Gastroesophageal sphincter (tissue), 4 donors: Measurements from ENCODE around the gene GNAI2. TPM values are rescaled to one million over a fixed set of nuclear protein-coding genes. Genes with fewer than 3 reads are reported as not detected.

Experiments
- ATAC-seq: fragments of 150-250 bp; one replicate; pipeline ENCODE4 v1.9.1; 2016; ENCODE audit warnings: mild to moderate bottlenecking, moderate library complexity
- H3K27ac ChIP-seq, 4 donors: fragments of 200-600 bp; sonication (generic) in 3 of 4; 1 replicate in 3 of 4; 2 replicates in 1 of 4; pipeline ENCODE4 v1.5.1; 2016 to 2019
- H3K27me3 ChIP-seq: fragments of 200-600 bp; sonication (generic); one replicate; pipeline ENCODE4 v1.5.1; 2019
- H3K36me3 ChIP-seq, 2 donors: fragments of 200-600 bp; sonication (generic); one replicate each; pipeline ENCODE4 v1.5.1; 2019; ENCODE audit warnings: control low read depth in 1 of 2
- H3K4me1 ChIP-seq, 3 donors: fragments of 200-600 bp; sonication (generic); 1 replicate in 2 of 3; 2 replicates in 1 of 3; pipeline ENCODE4 v1.5.1; 2016 to 2019; ENCODE audit warnings: control low read depth in 2 of 3
- H3K4me3 ChIP-seq, 2 donors: fragments of 200-600 bp; sonication (generic); one replicate each; pipeline ENCODE4 v1.5.1; 2019; ENCODE audit warnings: mild to moderate bottlenecking in 1 of 2, moderate library complexity in 1 of 2
- H3K9me3 ChIP-seq, 3 donors: fragments of 200-600 bp; sonication (generic); one replicate each; pipeline ENCODE4 v1.5.1; 2017 to 2019; ENCODE audit warnings: control low read depth in 2 of 3
- EP300 ChIP-seq: sonication (generic); formaldehyde crosslinking; IDR thresholded peaks from one replicate; pipeline ENCODE4 v1.6.1; 2017; ENCODE audit warnings: antibody characterized with exemption, mild to moderate bottlenecking
- POLR2A ChIP-seq, 2 donors: fragments of 450-650 bp; IDR thresholded peaks; one replicate each; pipeline ENCODE4 v1.6.1; 2017; ENCODE audit warnings: antibody characterized with exemption in 2 of 2, mild to moderate bottlenecking in 2 of 2, moderate library complexity in 1 of 2
- POLR2AphosphoS5 ChIP-seq: sonication (generic); formaldehyde crosslinking; IDR thresholded peaks from one replicate; pipeline ENCODE4 v1.6.1; 2017; ENCODE audit warnings: antibody characterized with exemption
- WGBS, 2 donors: methylation state at CpG; one replicate each; pipeline ENCODE4 v1.1.5; 2018; ENCODE audit warnings: low coverage in 1 of 2; 5-methylcytosine and 5-hydroxymethylcytosine counted together
- total RNA-seq, 4 donors: library from RNA; depleted of rRNA; stranded (reverse); fragments of >200 nt; gene quantifications; one replicate each; pipeline ENCODE4 v1.1.0, GENCODE V29; 2016
- TF ChIP-seq, protein P1 (sequence below), 4 experiments: fragments of 200-600 bp in 2 of 4; fragments of 450-650 bp in 2 of 4; sonication (generic) in 1 of 4; IDR thresholded peaks; one replicate each; pipeline ENCODE4 v1.5.1; 2017 to 2019; ENCODE audit warnings: antibody characterized with exemption in 4 of 4, mild to moderate bottlenecking in 2 of 4, moderate library complexity in 2 of 4

GNAI2 gene
- total RNA-seq, 4 donors from 2014 or later, result 172 to 262 (median 222) TPM

- peak; percentile 44 for ATAC-seq
- no peaks in the 10 kb centered on the region for H3K9me3 ChIP-seq
- H3K27me3 ChIP-seq, result no peaks in the 10 kb centered on the region
- peak overlapping the region; percentile 31 to 100 (median 87) for H3K27ac ChIP-seq
- peak overlapping the region in 1 of 2 donors; percentile 47 for H3K4me3 ChIP-seq
- peaks cover 0 to 23% of the 10 kb centered on the region in 2 donors for H3K36me3 ChIP-seq
- TF ChIP-seq EP300, result no peak
- TF ChIP-seq, protein P1, sequence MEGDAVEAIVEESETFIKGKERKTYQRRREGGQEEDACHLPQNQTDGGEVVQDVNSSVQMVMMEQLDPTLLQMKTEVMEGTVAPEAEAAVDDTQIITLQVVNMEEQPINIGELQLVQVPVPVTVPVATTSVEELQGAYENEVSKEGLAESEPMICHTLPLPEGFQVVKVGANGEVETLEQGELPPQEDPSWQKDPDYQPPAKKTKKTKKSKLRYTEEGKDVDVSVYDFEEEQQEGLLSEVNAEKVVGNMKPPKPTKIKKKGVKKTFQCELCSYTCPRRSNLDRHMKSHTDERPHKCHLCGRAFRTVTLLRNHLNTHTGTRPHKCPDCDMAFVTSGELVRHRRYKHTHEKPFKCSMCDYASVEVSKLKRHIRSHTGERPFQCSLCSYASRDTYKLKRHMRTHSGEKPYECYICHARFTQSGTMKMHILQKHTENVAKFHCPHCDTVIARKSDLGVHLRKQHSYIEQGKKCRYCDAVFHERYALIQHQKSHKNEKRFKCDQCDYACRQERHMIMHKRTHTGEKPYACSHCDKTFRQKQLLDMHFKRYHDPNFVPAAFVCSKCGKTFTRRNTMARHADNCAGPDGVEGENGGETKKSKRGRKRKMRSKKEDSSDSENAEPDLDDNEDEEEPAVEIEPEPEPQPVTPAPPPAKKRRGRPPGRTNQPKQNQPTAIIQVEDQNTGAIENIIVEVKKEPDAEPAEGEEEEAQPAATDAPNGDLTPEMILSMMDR (IDR thresholded peaks at IDR 0.05), result peak in 1 of 4 experiments; percentile 7
- H3K4me1 ChIP-seq, result peaks cover 3 to 100% (median 90%) of the 10 kb centered on the region in 3 donors
- WGBS, 2 donors, result 28 to 38% methylated on average over 2 to 3 of the region's 10 CpGs
Measured at GRCh38 chr3:50246517-50246954, 10.5 kb downstream of the GNAI2 start.

DNA sequence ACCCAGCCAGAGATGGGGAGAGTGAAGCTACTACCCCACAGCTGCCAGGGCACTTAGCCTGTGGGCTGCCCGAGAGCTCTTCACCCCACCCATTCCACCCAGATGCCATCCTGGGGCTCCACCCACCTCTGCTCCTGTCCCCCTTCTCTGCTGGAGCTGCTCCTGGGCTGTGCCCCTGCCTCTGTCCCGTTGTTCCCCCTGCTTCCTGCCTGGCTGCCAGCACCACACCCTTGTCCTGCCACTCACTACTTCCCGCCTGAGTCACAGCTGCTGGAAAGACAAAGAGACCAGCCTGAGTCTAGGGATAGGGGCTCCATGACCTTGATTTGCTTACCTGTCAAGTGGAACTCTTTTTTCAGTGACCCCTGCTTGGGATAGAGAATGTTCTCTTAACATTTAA, 12.4 kb downstream of the GNAI2 start:
- H3K9me3 ChIP-seq, result no peaks in the 10 kb centered on the region
- no peaks in the 10 kb centered on the region for H3K27me3 ChIP-seq
- peaks cover 0 to 41% of the 10 kb centered on the region in 2 donors for H3K36me3 ChIP-seq
- ATAC-seq, result peak; percentile 50
- H3K27ac ChIP-seq, result peak overlapping the region in 3 of 4 donors; percentile 78 to 100 (median 96)
- TF ChIP-seq, protein P1 (IDR thresholded peaks at IDR 0.05), result no peak
- TF ChIP-seq EP300 (no peak), POLR2AphosphoS5 (peak; percentile 34)
- no peak overlapping the region for H3K4me3 ChIP-seq
- 17 to 20% methylated on average over 1 to 2 of the region's 3 CpGs for WGBS, 2 donors
- H3K4me1 ChIP-seq, result peaks cover 3 to 100% (median 78%) of the 10 kb centered on the region in 3 donors

DNA sequence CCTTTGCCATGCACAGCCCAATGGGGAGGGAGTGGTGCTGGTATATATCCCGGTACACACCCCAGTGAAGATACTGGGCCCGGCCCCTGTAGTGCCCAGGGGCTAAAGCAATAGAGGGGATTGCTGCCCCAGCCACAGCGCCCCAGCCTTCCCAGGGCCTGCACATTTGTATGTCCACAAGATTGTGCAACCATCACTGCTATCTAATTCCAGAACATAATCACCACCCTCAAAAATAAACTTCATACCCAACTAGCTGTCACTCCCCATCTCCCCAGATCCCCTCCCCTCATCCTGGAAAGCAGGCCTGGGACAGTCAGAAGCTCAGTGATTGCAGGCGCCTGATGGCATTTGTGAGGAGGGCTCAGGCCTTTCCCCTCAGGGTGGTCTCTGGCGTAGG, 13.5 kb downstream of the GNAI2 start:
- WGBS, 2 donors, result 88 to 100% methylated on average over 1 to 2 of the region's 5 CpGs
- H3K9me3 ChIP-seq, result no peaks in the 10 kb centered on the region
- ATAC-seq, result no peak
- H3K36me3 ChIP-seq, result peaks cover 0 to 48% of the 10 kb centered on the region in 2 donors
- H3K27me3 ChIP-seq, result no peaks in the 10 kb centered on the region
- TF ChIP-seq, protein P1 (IDR thresholded peaks at IDR 0.05), result no peak
- TF ChIP-seq POLR2A (IDR thresholded peaks at IDR 0.05) (no peak), POLR2AphosphoS5 (no peak), EP300 (no peak)
- peaks cover 3 to 100% (median 75%) of the 10 kb centered on the region in 3 donors for H3K4me1 ChIP-seq
- no peak overlapping the region for H3K4me3 ChIP-seq
- H3K27ac ChIP-seq, result peak overlapping the region in 3 of 4 donors; percentile 78 to 100 (median 96)

- Histone ChIP-seq H3K4me1 (peaks cover 3 to 100% (median 75%) of the 10 kb centered on the region in 3 donors), H3K4me3 (no peak overlapping the region), H3K36me3 (peaks cover 0 to 58% of the 10 kb centered on the region in 2 donors), H3K9me3 (no peaks in the 10 kb centered on the region), H3K27ac (peak overlapping the region in 3 of 4 donors; percentile 76 to 100 (median 78)), H3K27me3 (no peaks in the 10 kb centered on the region)
- WGBS, 2 donors, result 86% methylated on average over 4 of the region's 4 CpGs; no CpG with 5 or more reads in 1 of the 2 donors
- no peak for TF ChIP-seq EP300
- TF ChIP-seq, protein P1 (IDR thresholded peaks at IDR 0.05), result no peak
- ATAC-seq, result no peak
Measured at GRCh38 chr3:50250514-50250913, 14.5 kb downstream of the GNAI2 start.

DNA sequence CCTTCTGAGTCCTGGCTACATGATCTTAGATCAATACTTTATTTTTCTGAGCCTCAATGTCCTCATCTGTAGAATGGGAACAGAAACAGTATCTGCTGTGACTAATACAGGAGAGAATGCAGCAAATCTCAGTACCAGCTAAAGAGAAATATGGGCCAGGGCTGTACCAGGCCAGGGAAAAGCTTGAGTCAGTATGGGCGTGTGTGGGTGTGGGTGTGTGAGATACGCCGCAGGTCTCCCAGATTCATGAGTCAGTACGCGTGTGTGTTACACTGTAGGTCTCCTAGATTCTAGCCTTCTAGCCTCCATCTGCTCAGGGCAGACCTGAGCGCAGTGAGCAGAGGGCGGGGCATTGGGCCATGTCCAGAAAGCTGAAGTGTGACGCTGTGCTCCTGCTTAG, 15.2 kb downstream of the GNAI2 start:
- Histone ChIP-seq H3K27me3 (no peaks in the 10 kb centered on the region), H3K4me3 (no peak overlapping the region), H3K27ac (peak overlapping the region in 3 of 4 donors; percentile 53 to 100 (median 76)), H3K4me1 (peaks cover 3 to 100% (median 69%) of the 10 kb centered on the region in 3 donors), H3K9me3 (no peaks in the 10 kb centered on the region), H3K36me3 (peaks cover 0 to 65% of the 10 kb centered on the region in 2 donors)
- WGBS, 2 donors, result 51% methylated on average over 8 of the region's 8 CpGs; no CpG with 5 or more reads in 1 of the 2 donors
- TF ChIP-seq POLR2AphosphoS5 (no peak), EP300 (no peak), POLR2A (IDR thresholded peaks at IDR 0.05) (no peak)
- TF ChIP-seq, protein P1 (IDR thresholded peaks at IDR 0.05), result no peak
- no peak for ATAC-seq
